ENCODE data around the gene INPPL1. TPM values are rescaled to one million over a fixed set of nuclear protein-coding genes. Genes with fewer than 3 reads are reported as not detected.

Gene INPPL1
- total and polyA plus RNA-seq, 2 of the 13 experiments (the other 11 are each of a cell fraction or from before 2014, with no cell fraction given) = 29.1 to 66.9 TPM

DNA sequence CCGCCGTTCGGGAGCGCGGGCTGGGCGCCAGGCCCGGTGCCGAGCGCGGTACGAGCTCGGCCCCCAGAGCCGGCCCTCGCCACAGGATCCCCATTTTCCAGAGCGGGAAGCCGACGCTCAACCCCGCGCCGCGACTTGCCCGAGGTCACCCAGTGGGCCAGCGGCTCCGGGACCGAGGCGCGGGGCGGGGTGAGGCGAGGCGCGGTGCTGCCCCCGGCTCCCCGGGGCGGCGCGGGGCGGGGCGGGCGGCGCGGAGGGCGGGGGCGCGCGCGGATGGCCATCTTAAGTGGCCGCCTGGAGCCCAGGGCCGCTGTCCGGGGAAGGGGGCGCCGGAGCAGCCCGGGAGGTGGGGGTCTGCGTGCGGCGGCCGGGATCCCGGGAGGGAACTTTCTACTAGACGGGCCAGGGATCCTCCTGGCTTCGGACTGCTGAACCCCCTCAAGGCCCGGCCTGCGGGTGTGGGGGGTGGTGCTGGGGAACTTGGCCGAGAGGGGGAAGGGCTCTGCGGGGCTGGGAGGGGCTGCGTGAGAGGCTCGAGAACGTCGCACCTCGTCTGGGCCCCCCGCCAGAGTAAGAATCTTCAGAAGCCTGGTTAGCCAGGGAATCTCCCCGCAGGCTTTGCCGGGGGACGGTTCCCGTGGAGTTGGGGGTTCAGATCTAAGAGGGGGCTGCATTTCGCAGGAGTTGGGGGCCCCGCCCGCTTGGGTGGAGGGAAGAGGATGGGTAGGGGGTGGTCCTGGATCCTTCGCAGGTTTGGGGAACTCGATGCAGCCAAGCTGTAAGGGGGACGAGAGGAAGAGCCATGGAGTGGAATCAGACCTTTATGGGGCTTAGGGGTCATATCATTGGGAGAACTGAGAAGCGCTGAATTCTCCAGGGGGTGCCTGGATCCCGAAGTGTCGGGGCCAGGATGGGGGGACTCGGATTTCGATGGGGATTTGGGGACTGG lies 678 bp upstream of the INPPL1 start (continued):
- TF ChIP-seq, protein P1, sequence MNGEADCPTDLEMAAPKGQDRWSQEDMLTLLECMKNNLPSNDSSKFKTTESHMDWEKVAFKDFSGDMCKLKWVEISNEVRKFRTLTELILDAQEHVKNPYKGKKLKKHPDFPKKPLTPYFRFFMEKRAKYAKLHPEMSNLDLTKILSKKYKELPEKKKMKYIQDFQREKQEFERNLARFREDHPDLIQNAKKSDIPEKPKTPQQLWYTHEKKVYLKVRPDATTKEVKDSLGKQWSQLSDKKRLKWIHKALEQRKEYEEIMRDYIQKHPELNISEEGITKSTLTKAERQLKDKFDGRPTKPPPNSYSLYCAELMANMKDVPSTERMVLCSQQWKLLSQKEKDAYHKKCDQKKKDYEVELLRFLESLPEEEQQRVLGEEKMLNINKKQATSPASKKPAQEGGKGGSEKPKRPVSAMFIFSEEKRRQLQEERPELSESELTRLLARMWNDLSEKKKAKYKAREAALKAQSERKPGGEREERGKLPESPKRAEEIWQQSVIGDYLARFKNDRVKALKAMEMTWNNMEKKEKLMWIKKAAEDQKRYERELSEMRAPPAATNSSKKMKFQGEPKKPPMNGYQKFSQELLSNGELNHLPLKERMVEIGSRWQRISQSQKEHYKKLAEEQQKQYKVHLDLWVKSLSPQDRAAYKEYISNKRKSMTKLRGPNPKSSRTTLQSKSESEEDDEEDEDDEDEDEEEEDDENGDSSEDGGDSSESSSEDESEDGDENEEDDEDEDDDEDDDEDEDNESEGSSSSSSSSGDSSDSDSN (CRISPR knock-in tag; IDR thresholded peaks at IDR 0.05) = peak; percentile 11; the same call in 1 of the 2 replicates
- TF ChIP-seq, protein P2, sequence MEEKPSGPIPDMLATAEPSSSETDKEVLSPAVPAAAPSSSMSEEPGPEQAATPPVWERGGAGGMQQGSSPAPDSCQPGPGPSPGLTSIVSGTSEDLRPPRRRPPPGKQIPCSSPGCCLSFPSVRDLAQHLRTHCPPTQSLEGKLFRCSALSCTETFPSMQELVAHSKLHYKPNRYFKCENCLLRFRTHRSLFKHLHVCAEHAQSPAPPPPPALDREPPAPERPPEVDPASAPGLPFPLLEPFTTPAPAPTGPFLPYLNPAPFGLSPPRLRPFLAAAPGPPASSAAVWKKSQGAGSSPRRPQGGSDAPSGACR (CRISPR knock-in tag; IDR thresholded peaks at IDR 0.05) = no peak
- TF ChIP-seq ZNF816 (CRISPR knock-in tag; IDR thresholded peaks at IDR 0.05; ENCODE audit: borderline replicate concordance) (no peak), NCOA1 (CRISPR knock-in tag; IDR thresholded peaks at IDR 0.05) (no peak), YY1 (IDR thresholded peaks at IDR 0.05; ENCODE audit: insufficient read depth, insufficient replicate concordance, low read depth, low read length) (peak; percentile 65), DMAP1 (CRISPR knock-in tag; IDR thresholded peaks at IDR 0.05) (no peak), ZNF780A (CRISPR knock-in tag; IDR thresholded peaks at IDR 0.05) (no peak)
- TF ChIP-seq, protein P3, sequence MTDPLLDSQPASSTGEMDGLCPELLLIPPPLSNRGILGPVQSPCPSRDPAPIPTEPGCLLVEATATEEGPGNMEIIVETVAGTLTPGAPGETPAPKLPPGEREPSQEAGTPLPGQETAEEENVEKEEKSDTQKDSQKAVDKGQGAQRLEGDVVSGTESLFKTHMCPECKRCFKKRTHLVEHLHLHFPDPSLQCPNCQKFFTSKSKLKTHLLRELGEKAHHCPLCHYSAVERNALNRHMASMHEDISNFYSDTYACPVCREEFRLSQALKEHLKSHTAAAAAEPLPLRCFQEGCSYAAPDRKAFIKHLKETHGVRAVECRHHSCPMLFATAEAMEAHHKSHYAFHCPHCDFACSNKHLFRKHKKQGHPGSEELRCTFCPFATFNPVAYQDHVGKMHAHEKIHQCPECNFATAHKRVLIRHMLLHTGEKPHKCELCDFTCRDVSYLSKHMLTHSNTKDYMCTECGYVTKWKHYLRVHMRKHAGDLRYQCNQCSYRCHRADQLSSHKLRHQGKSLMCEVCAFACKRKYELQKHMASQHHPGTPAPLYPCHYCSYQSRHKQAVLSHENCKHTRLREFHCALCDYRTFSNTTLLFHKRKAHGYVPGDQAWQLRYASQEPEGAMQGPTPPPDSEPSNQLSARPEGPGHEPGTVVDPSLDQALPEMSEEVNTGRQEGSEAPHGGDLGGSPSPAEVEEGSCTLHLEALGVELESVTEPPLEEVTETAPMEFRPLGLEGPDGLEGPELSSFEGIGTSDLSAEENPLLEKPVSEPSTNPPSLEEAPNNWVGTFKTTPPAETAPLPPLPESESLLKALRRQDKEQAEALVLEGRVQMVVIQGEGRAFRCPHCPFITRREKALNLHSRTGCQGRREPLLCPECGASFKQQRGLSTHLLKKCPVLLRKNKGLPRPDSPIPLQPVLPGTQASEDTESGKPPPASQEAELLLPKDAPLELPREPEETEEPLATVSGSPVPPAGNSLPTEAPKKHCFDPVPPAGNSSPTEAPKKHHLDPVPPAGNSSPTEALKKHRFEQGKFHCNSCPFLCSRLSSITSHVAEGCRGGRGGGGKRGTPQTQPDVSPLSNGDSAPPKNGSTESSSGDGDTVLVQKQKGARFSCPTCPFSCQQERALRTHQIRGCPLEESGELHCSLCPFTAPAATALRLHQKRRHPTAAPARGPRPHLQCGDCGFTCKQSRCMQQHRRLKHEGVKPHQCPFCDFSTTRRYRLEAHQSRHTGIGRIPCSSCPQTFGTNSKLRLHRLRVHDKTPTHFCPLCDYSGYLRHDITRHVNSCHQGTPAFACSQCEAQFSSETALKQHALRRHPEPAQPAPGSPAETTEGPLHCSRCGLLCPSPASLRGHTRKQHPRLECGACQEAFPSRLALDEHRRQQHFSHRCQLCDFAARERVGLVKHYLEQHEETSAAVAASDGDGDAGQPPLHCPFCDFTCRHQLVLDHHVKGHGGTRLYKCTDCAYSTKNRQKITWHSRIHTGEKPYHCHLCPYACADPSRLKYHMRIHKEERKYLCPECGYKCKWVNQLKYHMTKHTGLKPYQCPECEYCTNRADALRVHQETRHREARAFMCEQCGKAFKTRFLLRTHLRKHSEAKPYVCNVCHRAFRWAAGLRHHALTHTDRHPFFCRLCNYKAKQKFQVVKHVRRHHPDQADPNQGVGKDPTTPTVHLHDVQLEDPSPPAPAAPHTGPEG (CRISPR knock-in tag; IDR thresholded peaks at IDR 0.05) = no peak
- TF ChIP-seq, protein P4, sequence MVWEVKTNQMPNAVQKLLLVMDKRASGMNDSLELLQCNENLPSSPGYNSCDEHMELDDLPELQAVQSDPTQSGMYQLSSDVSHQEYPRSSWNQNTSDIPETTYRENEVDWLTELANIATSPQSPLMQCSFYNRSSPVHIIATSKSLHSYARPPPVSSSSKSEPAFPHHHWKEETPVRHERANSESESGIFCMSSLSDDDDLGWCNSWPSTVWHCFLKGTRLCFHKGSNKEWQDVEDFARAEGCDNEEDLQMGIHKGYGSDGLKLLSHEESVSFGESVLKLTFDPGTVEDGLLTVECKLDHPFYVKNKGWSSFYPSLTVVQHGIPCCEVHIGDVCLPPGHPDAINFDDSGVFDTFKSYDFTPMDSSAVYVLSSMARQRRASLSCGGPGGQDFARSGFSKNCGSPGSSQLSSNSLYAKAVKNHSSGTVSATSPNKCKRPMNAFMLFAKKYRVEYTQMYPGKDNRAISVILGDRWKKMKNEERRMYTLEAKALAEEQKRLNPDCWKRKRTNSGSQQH (CRISPR knock-in tag; IDR thresholded peaks at IDR 0.05; ENCODE audit: low read depth) = no peak
- TF ChIP-seq, protein P5, sequence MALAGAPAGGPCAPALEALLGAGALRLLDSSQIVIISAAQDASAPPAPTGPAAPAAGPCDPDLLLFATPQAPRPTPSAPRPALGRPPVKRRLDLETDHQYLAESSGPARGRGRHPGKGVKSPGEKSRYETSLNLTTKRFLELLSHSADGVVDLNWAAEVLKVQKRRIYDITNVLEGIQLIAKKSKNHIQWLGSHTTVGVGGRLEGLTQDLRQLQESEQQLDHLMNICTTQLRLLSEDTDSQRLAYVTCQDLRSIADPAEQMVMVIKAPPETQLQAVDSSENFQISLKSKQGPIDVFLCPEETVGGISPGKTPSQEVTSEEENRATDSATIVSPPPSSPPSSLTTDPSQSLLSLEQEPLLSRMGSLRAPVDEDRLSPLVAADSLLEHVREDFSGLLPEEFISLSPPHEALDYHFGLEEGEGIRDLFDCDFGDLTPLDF (CRISPR knock-in tag; IDR thresholded peaks at IDR 0.05) = no peak
- TF ChIP-seq, protein P6, sequence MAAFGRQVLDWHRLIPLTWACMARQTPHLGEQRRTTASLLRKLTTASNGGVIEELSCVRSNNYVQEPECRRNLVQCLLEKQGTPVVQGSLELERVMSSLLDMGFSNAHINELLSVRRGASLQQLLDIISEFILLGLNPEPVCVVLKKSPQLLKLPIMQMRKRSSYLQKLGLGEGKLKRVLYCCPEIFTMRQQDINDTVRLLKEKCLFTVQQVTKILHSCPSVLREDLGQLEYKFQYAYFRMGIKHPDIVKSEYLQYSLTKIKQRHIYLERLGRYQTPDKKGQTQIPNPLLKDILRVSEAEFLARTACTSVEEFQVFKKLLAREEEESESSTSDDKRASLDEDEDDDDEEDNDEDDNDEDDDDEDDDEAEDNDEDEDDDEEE (CRISPR knock-in tag; IDR thresholded peaks at IDR 0.05) = no peak
